Heart left ventricle (tissue), 16 donors: Measurements from ENCODE around the gene NTM. TPM values are rescaled to one million over a fixed set of nuclear protein-coding genes. Genes with fewer than 3 reads are reported as not detected.

ENCODE experiments used
- ATAC-seq, 4 donors: fragments of 200-7000 bp; cut with Tn5 transposase; one replicate each; pipeline ENCODE4 v1.9.1; 2020 to 2022; ENCODE audit warnings: moderate library complexity in 4 of 4, mild to moderate bottlenecking in 3 of 4, moderate number of reproducible peaks in 1 of 4
- DNase-seq, 5 donors: peaks; one replicate each; pipeline ENCODE4 v3.0.0-alpha.2; 2020
- H3K27ac ChIP-seq, 12 donors: fragments of 200-600 bp; sonication (generic) in 4 of 12; one replicate each; pipeline versions ENCODE4 v1.5.0 to v1.8.0; 2016 to 2022; ENCODE audit warnings: mild to moderate bottlenecking in 2 of 12
- H3K27me3 ChIP-seq, 9 donors: fragments of 200-600 bp; sonication (generic) in 2 of 9; one replicate each; pipeline versions ENCODE4 v1.5.1 to v1.8.0; 2016 to 2022; ENCODE audit warnings: mild to moderate bottlenecking in 3 of 9
- H3K36me3 ChIP-seq, 9 donors: fragments of 200-600 bp; sonication (generic) in 2 of 9; one replicate each; pipeline versions ENCODE4 v1.5.0 to v1.8.0; 2018 to 2022; ENCODE audit warnings: mild to moderate bottlenecking in 2 of 9
- H3K4me1 ChIP-seq, 12 donors: fragments of 200-600 bp; sonication (generic) in 4 of 12; one replicate each; pipeline versions ENCODE4 v1.5.0 to v1.8.0; 2016 to 2022; ENCODE audit warnings: mild to moderate bottlenecking in 3 of 12
- H3K4me3 ChIP-seq, 12 donors: fragments of 200-600 bp; sonication (generic) in 4 of 12; one replicate each; pipeline versions ENCODE4 v1.5.0 to v1.8.0; 2017 to 2022; ENCODE audit warnings: mild to moderate bottlenecking in 9 of 12, moderate library complexity in 4 of 12
- H3K9me3 ChIP-seq, 12 donors: fragments of 200-600 bp; sonication (generic) in 4 of 12; one replicate each; pipeline versions ENCODE4 v1.5.0 to v1.8.0; 2016 to 2022; ENCODE audit warnings: mild to moderate bottlenecking in 1 of 12
- CTCF ChIP-seq, 12 donors: fragments of 200-600 bp; sonication (generic) in 4 of 12; IDR thresholded peaks; one replicate each; pipeline versions ENCODE4 v1.5.0 to v1.8.0; 2018 to 2022; ENCODE audit warnings: antibody characterized with exemption in 12 of 12, mild to moderate bottlenecking in 5 of 12
- POLR2A ChIP-seq, 2 donors: fragments of 450-650 bp; IDR thresholded peaks; one replicate each; pipeline ENCODE4 v1.6.1; 2017; ENCODE audit warnings: antibody characterized with exemption in 2 of 2, mild to moderate bottlenecking in 2 of 2, moderate library complexity in 2 of 2
- WGBS, 4 donors: extraction: QIAGEN DNeasy Blood & Tissue Kit in 2 of 4; methylation state at CpG; one replicate each; pipeline versions ENCODE4 v1.1.5 to v1.1.7; 2013 to 2018; 5-methylcytosine and 5-hydroxymethylcytosine counted together
- intact Hi-C, 10 donors: fragments of 100-400 bp; cut with DNase I; formaldehyde crosslinking; loops; one replicate each; pipeline versions ENCODE4 v1.11.1 to v1.14.2; 2022
- polyA plus RNA-seq, 2 donors: library from polyadenylated mRNA; stranded (reverse); fragments of 200-250 nt; gene quantifications; one replicate each; pipeline ENCODE4 v1.2.3, GENCODE V29; 2013
- total RNA-seq, 9 donors: library from RNA; depleted of rRNA in 2 of 9; stranded (reverse); fragments of >200 nt in 2 of 9; fragmentation: NEBNext Ultra II Directional in 3 of 9; extraction: Animal tissue kit (Norgen Biotek cat#: 25700) in 3 of 9; gene quantifications; one replicate each; pipeline versions ENCODE4 v1.1.0 to v1.2.4, GENCODE V29; 2016 to 2023
- donor health status: ischemic (EF 13 %, LVEDD 7.1; RV severe dilation, severe dysfunction).
- donor health status: healthy with polysubstance abuse.
- donor health status: DM: no; HTN: yes; CAD: no.
- donor health status: DM: no; HTN: no; CAD: no.
- donor health status: ischemic (EF 25% LVEDD 6.9; RV normal size, moderate dysfunction).
- donor health status: ischemic (EF 25% LVEDD 5.7; RV mildly dilated, moderate dysfunction).
- donor health status: healthy.
- donor health status: DM: yes; HTN: yes; CAD: no.
- donor health status: ischemic (EF 35%, LVEDD 5.7; RV mildly dilated, moderate dysfunction).
- donor health status: nonischemic (EF 11% LVEDD 7.7; RV severe dilation, severe dysfunction).
- donor health status: DM: yes; HTN: yes; CAD: no.
- donor health status: PGD.
- donor health status: ischemic (EF 29% LVEDD 5.4; RV normal size, mild dysfunction).
- donor health status: nonischemic (EF 23%, LVEDD 6.1; RV moderate dilation, normal function).

NTM gene
- total and polyA plus RNA-seq, 11 donors: 0.40 to 7.7 (median 1.5) TPM

GRCh38 chr11:132264616-132265015, 894.2 kb downstream of the NTM start:
- DNase-seq: no peak
- no peak overlapping the region for H3K27ac ChIP-seq
- no peaks in the 10 kb centered on the region for H3K27me3 ChIP-seq
- H3K36me3 ChIP-seq: no peaks in the 10 kb centered on the region
- H3K4me1 ChIP-seq: no peaks in the 10 kb centered on the region
- intact Hi-C loops: no loop called here
- ATAC-seq: no peak
- TF ChIP-seq POLR2A (IDR thresholded peaks at IDR 0.05) (no peak), CTCF (IDR thresholded peaks at IDR 0.05) (no peak)
- no peak overlapping the region for H3K4me3 ChIP-seq
- H3K9me3 ChIP-seq: no peaks in the 10 kb centered on the region
- 58 to 70% (median 61%) methylated on average over 1 of the region's 1 CpG for WGBS, 4 donors

GRCh38 chr11:132278801-132279574, 908.6 kb downstream of the NTM start:
- H3K27ac ChIP-seq: no peak overlapping the region
- 53 to 57% (median 54%) methylated on average over 6 of the region's 6 CpGs for WGBS, 4 donors
- ATAC-seq (no peak), DNase-seq (no peak)
- H3K36me3 ChIP-seq: no peaks in the 10 kb centered on the region
- intact Hi-C loops: no loop called here
- no peaks in the 10 kb centered on the region for H3K27me3 ChIP-seq
- H3K4me3 ChIP-seq: no peak overlapping the region
- H3K9me3 ChIP-seq: no peaks in the 10 kb centered on the region
- TF ChIP-seq POLR2A (IDR thresholded peaks at IDR 0.05) (no peak), CTCF (IDR thresholded peaks at IDR 0.05) (peak in 6 of 12 donors; percentile 8 to 44 (median 28))
- peaks cover 0 to 11% (median 0%) of the 10 kb centered on the region in 12 donors for H3K4me1 ChIP-seq

GRCh38 chr11:132284048-132284447, 913.6 kb downstream of the NTM start:
- Histone ChIP-seq H3K4me1 (peaks cover 0 to 24% (median 5%) of the 10 kb centered on the region in 12 donors), H3K4me3 (no peak overlapping the region), H3K9me3 (no peaks in the 10 kb centered on the region), H3K27me3 (no peaks in the 10 kb centered on the region), H3K27ac (no peak overlapping the region), H3K36me3 (no peaks in the 10 kb centered on the region)
- 88 to 95% (median 91%) methylated on average over 4 of the region's 4 CpGs for WGBS, 4 donors
- intact Hi-C loops: no loop called here
- TF ChIP-seq POLR2A (IDR thresholded peaks at IDR 0.05) (no peak), CTCF (IDR thresholded peaks at IDR 0.05) (no peak)
- DNase-seq (no peak), ATAC-seq (no peak)

- H3K4me1 ChIP-seq: peaks cover 0 to 24% (median 5%) of the 10 kb centered on the region in 12 donors
- H3K9me3 ChIP-seq: no peaks in the 10 kb centered on the region
- H3K27ac ChIP-seq: no peak overlapping the region
- H3K4me3 ChIP-seq: no peak overlapping the region
- DNase-seq: no peak
- 89 to 93% (median 92%) methylated on average over 11 of the region's 11 CpGs for WGBS, 4 donors
- TF ChIP-seq POLR2A (IDR thresholded peaks at IDR 0.05): no peak
- TF ChIP-seq CTCF (IDR thresholded peaks at IDR 0.05): no peak
- H3K27me3 ChIP-seq: no peaks in the 10 kb centered on the region
- no peak for ATAC-seq
- H3K36me3 ChIP-seq: no peaks in the 10 kb centered on the region
- intact Hi-C loops: no loop called here
Measured at GRCh38 chr11:132284611-132285010, 914.2 kb downstream of the NTM start.
